Activated naive CD4-positive, alpha-beta T cell treated with anti-CD3 and anti-CD28 coated beads, Interleukin-2, amount 10 ng/mL, durations not matched to agents 7 days and 5 days (primary cell): Measurements from ENCODE around the gene CDC73.

Experiments
- CTCF ChIA-PET: fragments of 350-600 bp; sonication (Branson Sonifier 250); formaldehyde crosslinking; loops from one replicate; lab custom pipeline; 2021; ENCODE audit warnings: antibody characterized with exemption; lab: Charles Lee
- DNase-seq: peaks from one replicate; pipeline ENCODE4 v3.0.0-alpha.2; 2020
- H3K27ac Mint-ChIP-seq: one replicate; pipeline ENCODE4 v1.8.0; 2021; ENCODE audit warnings: mild to moderate bottlenecking, moderate library complexity, mixed read lengths
- H3K27me3 Mint-ChIP-seq: one replicate; pipeline ENCODE4 v1.8.0; 2021; ENCODE audit warnings: mild to moderate bottlenecking, mixed read lengths
- H3K36me3 Mint-ChIP-seq: one replicate; pipeline ENCODE4 v1.8.0; 2021; ENCODE audit warnings: mixed read lengths
- H3K4me1 Mint-ChIP-seq: one replicate; pipeline ENCODE4 v1.8.0; 2021; ENCODE audit warnings: mixed read lengths
- H3K4me3 Mint-ChIP-seq: one replicate; pipeline ENCODE4 v1.8.0; 2021; ENCODE audit warnings: mild to moderate bottlenecking, moderate library complexity, mixed read lengths
- H3K9me3 Mint-ChIP-seq: one replicate; pipeline ENCODE4 v1.8.0; 2021; ENCODE audit warnings: mixed read lengths

The CDC73 gene

DNA sequence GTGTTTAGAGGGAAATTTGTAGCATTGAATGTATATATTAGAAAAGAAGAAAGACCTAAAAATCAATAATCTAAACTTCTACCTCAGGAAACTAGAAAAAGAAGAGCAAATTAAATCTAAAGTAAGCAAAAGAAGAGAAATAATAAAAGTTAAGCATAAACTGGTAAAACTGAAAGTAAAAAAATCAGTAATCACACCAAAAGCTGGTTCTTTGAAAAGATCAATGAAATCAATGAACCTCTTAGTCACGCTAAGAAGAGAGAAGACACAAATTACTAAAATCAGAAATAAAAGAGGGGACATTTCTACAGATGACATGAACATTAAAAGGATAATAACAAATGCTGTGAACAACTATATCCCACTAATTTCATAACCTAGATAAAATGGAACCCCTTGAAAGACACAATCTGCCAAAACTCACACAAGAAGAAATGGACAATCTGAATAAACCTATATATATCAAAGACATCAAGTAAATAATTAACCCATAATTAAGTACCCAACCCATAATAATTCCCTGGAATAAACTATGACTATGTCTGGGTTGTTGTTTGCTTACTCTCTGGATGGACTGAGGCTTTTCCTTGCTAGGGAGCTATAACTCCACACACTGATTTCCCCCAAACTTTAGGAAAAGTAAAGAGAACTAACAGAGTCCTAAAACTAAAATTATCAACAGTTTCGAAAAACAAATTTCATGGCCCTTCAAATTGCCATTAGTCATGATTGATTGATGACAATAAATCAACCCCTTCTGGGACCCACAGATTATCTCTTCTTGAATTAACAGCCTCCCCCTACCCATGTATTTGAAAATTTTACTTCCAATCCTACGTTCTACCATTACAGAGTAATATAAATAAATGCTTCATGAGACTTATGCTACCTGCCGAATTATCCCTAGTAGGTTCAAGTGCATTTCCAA lies 2.8 kb upstream of the CDC73 start:
- H3K4me1 Mint-ChIP-seq = peaks cover 31% of the 10 kb centered on the region
- CTCF ChIA-PET = no interaction called here
- H3K27me3 Mint-ChIP-seq = peaks cover 21% of the 10 kb centered on the region
- no peak for DNase-seq
- H3K27ac Mint-ChIP-seq = no peak overlapping the region
- peaks cover 4% of the 10 kb centered on the region for H3K36me3 Mint-ChIP-seq
- no peak overlapping the region for H3K4me3 Mint-ChIP-seq
- H3K9me3 Mint-ChIP-seq = no peaks in the 10 kb centered on the region

DNA sequence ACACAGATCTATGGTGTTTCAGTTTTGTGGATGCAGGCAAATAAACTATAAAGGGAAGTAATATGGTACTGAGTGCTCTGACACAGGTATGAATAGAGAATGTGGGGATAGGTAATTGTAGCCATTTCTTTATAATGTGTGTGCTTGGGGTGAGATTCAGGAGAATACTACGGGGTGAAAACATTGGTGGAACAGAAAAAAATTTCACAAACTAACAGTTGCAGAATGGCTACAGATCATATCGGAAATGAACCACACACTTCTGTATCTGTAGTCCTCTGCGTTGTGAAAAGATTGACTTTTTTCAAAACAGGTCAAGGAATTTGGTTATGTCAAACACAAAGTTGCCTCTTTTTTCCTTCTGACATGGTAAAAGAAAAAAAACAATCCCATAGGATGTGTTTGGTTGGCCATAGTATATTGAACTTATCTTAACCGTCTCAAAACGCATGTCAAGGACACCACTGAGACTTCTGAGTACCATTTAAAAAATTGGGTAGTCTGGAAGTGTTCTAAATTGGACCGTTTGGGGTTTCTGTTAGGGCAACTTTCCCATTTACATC lies 1.1 kb upstream of the CDC73 start:
- no peak for DNase-seq
- Mint-ChIP-seq H3K4me3 (peak overlapping the region; percentile 91), H3K27me3 (peaks cover 21% of the 10 kb centered on the region), H3K4me1 (peaks cover 44% of the 10 kb centered on the region), H3K36me3 (peaks cover 8% of the 10 kb centered on the region), H3K9me3 (no peaks in the 10 kb centered on the region), H3K27ac (peak overlapping the region; percentile 90)
- CTCF ChIA-PET = interaction anchor here (2.1 kb wide), 1 partner anchor 313 kb away, joined by 7 read pairs; no protein-coding TSS in a partner anchor

DNA sequence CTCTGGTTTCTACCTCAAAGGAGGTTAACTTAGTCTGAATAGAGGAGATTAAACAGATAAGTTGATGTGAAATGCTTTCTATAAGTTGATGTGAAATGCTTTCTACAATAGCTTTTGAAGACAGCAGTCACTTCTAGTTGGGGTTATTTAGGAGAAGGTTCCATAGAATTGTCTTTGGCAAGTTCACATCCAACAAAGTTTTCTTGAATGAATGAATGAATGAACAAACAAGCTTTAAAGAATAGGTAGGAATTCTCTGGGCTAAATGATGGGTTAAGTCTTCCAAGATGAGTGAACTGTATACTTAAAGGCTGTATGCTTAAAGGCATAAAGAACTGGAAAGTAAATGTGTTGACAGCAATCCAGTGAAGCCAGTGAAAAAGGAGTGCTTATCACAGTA lies 1.9 kb downstream of the CDC73 start:
- DNase-seq = no peak
- no peaks in the 10 kb centered on the region for H3K9me3 Mint-ChIP-seq
- H3K36me3 Mint-ChIP-seq = peaks cover 20% of the 10 kb centered on the region
- CTCF ChIA-PET = interaction anchor here (1.0 kb wide), 1 partner anchor 20 kb away, joined by 4 read pairs; no protein-coding TSS in a partner anchor
- peak overlapping the region; percentile 91 for H3K4me3 Mint-ChIP-seq
- peaks cover 48% of the 10 kb centered on the region for H3K4me1 Mint-ChIP-seq
- H3K27ac Mint-ChIP-seq = peak overlapping the region; percentile 53
- peaks cover 7% of the 10 kb centered on the region for H3K27me3 Mint-ChIP-seq

DNA sequence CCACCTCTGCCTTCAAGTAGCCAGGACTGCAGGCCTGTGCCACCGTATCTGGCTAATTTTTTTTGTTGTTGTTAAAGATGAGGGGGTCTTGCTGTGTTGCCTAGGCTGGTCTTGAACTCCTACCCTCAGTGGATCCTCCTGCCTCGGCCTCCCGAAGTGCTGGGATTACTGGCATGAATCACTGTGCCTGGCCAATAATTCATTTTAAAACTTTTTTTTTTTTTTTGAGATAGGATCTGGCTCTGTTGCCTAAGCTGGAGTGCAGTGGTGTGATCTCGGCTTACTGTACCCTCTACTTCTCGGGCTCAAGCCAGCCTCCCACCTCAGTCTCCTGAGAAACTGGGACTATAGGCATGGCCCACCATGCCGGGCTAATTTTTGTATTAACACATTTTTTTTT lies 3.5 kb downstream of the CDC73 start:
- H3K4me3 Mint-ChIP-seq = no peak overlapping the region
- H3K36me3 Mint-ChIP-seq = peaks cover 24% of the 10 kb centered on the region
- H3K4me1 Mint-ChIP-seq = peaks cover 47% of the 10 kb centered on the region
- CTCF ChIA-PET = interaction anchor here (0.7 to 1.2 kb wide), 2 partner anchors 12 to 691 kb away, joined by 3 to 6 read pairs; no protein-coding TSS in a partner anchor
- H3K27me3 Mint-ChIP-seq = peaks cover 7% of the 10 kb centered on the region
- H3K27ac Mint-ChIP-seq = no peak overlapping the region
- no peaks in the 10 kb centered on the region for H3K9me3 Mint-ChIP-seq
- no peak for DNase-seq

DNA sequence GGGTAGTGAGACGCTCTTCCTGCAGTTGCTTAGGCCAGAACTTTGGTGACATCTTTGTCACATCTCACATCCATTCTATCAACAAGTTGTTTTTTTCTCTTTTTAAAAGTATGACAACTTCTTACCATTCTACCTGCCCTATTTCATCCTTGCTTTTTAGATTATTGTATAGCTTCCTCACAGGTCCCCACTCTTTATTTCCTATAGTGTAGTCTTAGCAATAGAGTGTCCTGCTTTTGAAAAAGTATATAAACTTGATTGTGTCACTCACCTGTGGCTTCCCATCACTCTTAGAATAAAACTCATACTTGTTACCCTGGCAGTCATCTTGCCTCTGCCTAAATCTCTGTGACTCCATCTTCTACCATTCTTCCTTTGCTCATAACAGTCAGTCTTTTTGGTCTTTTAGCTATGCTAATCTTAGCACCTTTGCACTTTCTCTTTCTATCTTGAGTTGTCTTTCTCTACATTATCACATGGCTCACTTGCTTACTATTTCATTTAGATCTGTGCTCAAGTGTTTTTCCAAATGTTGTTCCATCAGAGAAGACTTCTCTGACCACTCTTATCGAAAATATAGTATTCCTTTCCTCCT lies 9.5 kb downstream of the CDC73 start:
- Mint-ChIP-seq H3K27me3 (no peaks in the 10 kb centered on the region), H3K4me3 (no peak overlapping the region), H3K4me1 (peaks cover 24% of the 10 kb centered on the region), H3K36me3 (peaks cover 39% of the 10 kb centered on the region), H3K9me3 (no peaks in the 10 kb centered on the region), H3K27ac (peak overlapping the region; percentile 1)
- CTCF ChIA-PET = no interaction called here
- no peak for DNase-seq

DNA sequence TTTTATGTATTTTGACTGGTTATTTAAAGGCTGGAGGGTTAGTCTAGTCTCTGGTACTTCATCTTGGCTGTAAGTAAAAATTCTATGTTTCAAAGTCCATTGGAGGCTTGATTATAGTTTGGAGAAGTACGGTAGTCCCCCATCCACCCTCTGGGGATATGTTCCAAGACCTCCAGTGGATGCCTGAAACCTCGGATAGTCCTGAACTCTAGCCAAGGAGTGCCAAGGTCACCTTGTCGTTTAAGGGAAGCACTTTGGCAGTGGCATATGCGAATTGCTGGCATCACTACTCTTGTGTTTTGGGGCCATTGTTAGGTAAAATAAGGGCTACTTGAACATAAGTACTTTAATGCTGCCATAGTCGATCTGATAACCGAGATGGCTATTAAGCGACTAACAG lies 18.4 kb downstream of the CDC73 start:
- peaks cover 47% of the 10 kb centered on the region for H3K36me3 Mint-ChIP-seq

DNA sequence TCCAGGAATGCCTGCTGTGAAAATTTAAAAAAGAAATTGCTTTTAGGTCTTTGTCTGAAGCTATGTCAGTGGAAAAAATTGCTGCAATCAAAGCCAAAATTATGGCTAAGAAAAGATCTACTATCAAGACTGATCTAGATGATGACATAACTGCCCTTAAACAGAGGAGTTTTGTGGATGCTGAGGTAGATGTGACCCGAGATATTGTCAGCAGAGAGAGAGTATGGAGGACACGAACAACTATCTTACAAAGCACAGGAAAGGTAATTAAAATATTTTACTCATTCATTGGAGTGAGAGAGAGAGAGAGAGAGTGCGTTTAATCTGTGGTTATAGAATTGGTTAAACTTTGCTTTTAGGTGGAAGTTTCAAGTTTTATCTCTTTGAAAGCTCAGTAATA lies 20.0 kb downstream of the CDC73 start:
- peaks cover 10% of the 10 kb centered on the region for H3K4me1 Mint-ChIP-seq
- H3K9me3 Mint-ChIP-seq = no peaks in the 10 kb centered on the region
- no peak overlapping the region for H3K27ac Mint-ChIP-seq
- DNase-seq = no peak
- no peak overlapping the region for H3K4me3 Mint-ChIP-seq
- H3K27me3 Mint-ChIP-seq = no peaks in the 10 kb centered on the region
- CTCF ChIA-PET = no interaction called here
- H3K36me3 Mint-ChIP-seq = peaks cover 47% of the 10 kb centered on the region

More for the DNA sequence above, 18.4 kb downstream of the CDC73 start:
- Mint-ChIP-seq H3K9me3 (no peaks in the 10 kb centered on the region), H3K4me1 (peaks cover 10% of the 10 kb centered on the region), H3K27me3 (no peaks in the 10 kb centered on the region), H3K4me3 (no peak overlapping the region), H3K27ac (no peak overlapping the region)
- CTCF ChIA-PET = no interaction called here
- DNase-seq = no peak

DNA sequence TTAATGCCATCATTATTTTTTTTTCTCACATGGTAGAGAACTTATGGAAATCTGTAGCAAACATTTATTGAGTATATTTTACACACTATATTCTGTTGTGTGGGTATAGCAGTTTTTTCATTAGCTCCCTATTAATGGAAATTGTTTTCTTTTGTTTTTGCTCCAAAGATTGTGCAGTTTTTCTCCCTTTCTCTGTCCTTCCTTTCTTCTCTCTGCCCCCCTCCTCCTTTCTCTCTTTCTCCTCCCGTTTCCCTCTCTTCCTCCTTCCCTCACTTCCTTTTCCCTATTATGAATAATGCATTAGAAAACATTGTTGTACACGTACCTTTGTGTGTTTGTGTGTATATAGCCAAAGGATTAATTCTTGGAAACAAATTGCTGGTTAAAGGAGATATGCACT lies 20.6 kb downstream of the CDC73 start:
- Mint-ChIP-seq H3K27ac (no peak overlapping the region), H3K9me3 (no peaks in the 10 kb centered on the region), H3K4me3 (no peak overlapping the region), H3K27me3 (no peaks in the 10 kb centered on the region), H3K4me1 (peaks cover 10% of the 10 kb centered on the region), H3K36me3 (peaks cover 45% of the 10 kb centered on the region)
- CTCF ChIA-PET = interaction anchor here (1.0 kb wide), 1 partner anchor 14 kb away, joined by 3 read pairs; no protein-coding TSS in a partner anchor
- DNase-seq = no peak

DNA sequence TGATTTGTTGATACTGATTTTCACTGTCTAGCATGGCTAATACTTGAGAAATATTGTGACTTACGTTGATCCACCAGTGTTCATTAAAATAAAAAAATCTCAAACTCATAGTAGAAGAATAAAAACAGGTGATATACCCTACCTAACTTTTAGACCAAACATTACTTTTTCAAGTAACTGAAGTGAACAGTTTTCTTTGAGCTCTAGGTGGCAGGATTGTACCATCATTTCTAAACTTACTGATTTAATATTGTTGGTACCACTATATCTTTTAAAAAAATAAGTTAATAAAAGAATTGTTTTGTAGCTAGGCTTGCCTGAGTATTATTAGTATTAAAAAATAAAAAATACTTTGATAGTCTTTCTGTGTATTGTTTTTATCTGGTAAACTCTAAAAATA lies 21.5 kb downstream of the CDC73 start:
- Mint-ChIP-seq H3K4me3 (no peak overlapping the region), H3K4me1 (peaks cover 10% of the 10 kb centered on the region), H3K36me3 (peaks cover 40% of the 10 kb centered on the region), H3K27me3 (no peaks in the 10 kb centered on the region), H3K9me3 (no peaks in the 10 kb centered on the region), H3K27ac (no peak overlapping the region)
- DNase-seq = no peak
- CTCF ChIA-PET = interaction anchor here (0.7 to 1.0 kb wide), 2 partner anchors 13 to 1006 kb away, joined by 3 read pairs; no protein-coding TSS in a partner anchor

DNA sequence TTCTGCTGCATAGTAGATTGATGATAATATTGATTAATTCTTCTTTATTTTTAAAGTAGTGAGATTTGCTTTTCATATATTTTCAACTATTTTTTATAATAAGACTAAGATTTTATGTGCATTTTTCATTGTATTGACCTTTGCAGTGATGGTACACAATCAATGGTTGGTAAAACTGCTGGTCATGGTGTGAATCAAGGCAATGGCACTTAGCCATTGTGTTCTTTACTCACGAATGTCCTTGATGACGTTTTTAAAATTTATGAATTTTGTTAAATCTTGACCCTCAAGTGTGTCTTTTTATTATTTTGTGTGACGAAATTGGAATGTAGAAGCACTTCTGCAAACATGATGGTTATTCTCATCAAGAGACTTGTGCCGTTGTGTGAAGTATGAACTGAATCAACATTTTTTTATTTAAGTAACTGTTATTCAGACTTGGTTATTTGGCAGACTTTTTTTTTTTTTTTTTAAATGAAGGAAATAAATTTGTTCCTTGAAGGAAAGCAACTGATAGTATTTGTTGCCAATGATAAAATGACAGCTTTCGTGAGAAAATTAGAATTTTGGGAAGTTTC lies 22.6 kb downstream of the CDC73 start:
- Mint-ChIP-seq H3K27ac (no peak overlapping the region), H3K9me3 (no peaks in the 10 kb centered on the region), H3K36me3 (peaks cover 36% of the 10 kb centered on the region), H3K4me3 (no peak overlapping the region), H3K4me1 (peaks cover 10% of the 10 kb centered on the region), H3K27me3 (no peaks in the 10 kb centered on the region)
- DNase-seq = no peak
- CTCF ChIA-PET = no interaction called here

DNA sequence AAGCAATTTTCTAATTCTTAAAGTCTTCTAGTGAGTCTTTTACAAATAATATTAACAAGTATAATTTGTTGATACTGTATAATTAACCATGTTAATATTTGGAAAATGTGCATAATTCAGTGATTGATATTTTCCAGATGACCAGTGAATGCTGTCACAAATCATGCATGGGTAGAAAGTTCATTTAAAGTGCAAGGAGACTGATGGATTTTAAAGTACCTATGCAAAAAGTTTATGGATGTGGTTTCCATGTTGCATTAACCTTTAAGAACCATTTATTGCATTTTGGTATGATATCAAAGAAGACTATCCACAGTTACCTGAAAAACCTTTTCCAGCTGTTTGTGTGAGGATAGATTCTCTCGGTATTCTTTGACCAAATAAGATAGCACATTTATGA lies 23.2 kb downstream of the CDC73 start:
- no peak overlapping the region for H3K4me3 Mint-ChIP-seq
- no peaks in the 10 kb centered on the region for H3K27me3 Mint-ChIP-seq
- CTCF ChIA-PET = no interaction called here
- no peak overlapping the region for H3K27ac Mint-ChIP-seq
- H3K4me1 Mint-ChIP-seq = peaks cover 9% of the 10 kb centered on the region
- no peak for DNase-seq
- H3K36me3 Mint-ChIP-seq = peaks cover 32% of the 10 kb centered on the region
- H3K9me3 Mint-ChIP-seq = no peaks in the 10 kb centered on the region

DNA sequence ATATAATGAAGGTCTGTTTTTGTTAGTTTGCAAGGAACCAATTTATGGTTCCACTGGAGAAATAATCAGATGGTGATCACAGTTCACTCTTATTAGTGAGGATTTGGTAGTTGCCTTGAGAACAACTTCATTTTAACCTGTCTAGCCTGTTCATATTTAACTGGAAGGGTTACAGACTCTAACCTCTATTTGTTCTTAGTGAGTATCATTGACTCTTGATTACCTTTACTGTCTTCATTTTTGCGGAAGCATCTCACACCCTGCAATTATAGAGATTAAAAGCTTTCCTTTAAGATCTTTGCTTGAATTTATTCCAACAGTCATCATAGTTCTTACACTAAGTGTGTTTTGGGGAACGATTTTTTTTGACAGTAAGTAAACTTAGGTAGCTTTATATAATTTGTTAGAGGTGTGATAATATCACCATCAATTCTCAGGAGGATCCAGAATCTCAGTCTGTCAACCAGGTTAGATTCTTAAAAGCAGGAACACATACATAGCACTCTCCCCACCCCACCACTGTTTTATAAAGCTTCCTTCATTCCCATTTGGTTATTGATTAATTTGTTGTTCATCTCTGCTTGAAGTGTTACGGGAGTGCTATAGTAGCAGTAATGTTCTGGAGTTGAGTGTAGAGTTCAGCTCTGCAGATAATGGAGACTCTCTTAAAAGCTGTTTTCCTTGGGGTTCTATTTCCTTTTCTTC lies 34.4 kb downstream of the CDC73 start:
- no peaks in the 10 kb centered on the region for H3K9me3 Mint-ChIP-seq
- peaks cover 5% of the 10 kb centered on the region for H3K4me1 Mint-ChIP-seq
- CTCF ChIA-PET = interaction anchor here (1.1 kb wide), 1 partner anchor 13 kb away, joined by 3 read pairs; no protein-coding TSS in a partner anchor
- DNase-seq = no peak
- H3K27me3 Mint-ChIP-seq = no peaks in the 10 kb centered on the region
- H3K27ac Mint-ChIP-seq = no peak overlapping the region
- H3K4me3 Mint-ChIP-seq = no peak overlapping the region
- peaks cover 22% of the 10 kb centered on the region for H3K36me3 Mint-ChIP-seq

DNA sequence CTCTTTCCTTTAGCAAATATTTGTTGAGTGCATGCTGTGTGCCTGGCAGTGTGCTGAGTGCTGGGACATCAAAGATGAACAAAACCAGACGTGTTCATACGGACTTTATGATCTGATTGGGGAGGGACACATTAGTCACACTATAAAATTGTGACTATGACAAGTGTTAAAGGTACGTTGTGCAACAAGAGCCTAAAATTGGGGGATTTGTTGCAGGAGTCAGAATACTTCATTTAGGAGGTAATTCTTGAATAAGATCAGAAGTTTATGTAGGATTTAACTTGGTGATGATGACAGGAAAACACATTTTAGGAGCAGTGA lies 35.0 kb downstream of the CDC73 start:
- H3K36me3 Mint-ChIP-seq = peaks cover 22% of the 10 kb centered on the region
- H3K27me3 Mint-ChIP-seq = no peaks in the 10 kb centered on the region
- peak overlapping the region; percentile 3 for H3K27ac Mint-ChIP-seq
- no peak overlapping the region for H3K4me3 Mint-ChIP-seq
- no peak for DNase-seq
- H3K9me3 Mint-ChIP-seq = no peaks in the 10 kb centered on the region
- peaks cover 5% of the 10 kb centered on the region for H3K4me1 Mint-ChIP-seq
- CTCF ChIA-PET = interaction anchor here (1.1 kb wide), 1 partner anchor 14 kb away, joined by 3 read pairs; no protein-coding TSS in a partner anchor
